ENCODE results near the gene POLR3E.
"Not testable (repeated sequence)": the region's sequence is repeated elsewhere in the genome, so short reads cannot be mapped to it uniquely, and the experiment has no call there.

POLR3E gene

DNA sequence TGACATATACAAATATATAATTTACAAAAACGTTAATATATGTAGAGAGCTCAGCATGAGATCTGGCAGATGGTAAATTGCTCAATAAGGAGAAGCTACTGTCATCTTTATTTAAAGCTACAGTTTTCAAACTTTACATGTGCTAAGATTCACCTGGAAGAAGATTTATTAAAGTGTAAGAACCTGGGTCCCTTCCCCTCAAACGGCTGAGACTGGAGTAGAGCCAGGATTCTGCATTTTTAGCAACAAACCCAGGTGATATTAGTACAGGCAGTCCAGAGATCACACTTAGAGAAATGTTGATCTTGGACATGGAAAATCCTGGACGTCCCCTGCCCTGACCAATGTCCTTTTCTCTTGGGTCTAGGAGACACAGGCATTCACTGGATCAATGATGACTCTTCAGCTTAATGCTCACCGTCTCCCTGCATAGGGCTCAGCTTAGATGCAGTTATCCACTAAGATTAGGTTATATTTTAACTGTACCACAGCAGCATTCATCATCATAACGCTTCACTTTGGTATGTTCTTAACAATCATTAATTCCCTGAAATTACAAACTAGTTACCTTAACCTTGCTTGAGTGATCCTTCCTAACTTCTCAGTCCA is 56.8 kb downstream of the POLR3E start:
- no peak for ATAC-seq
- Mint-ChIP-seq H3K27me3 (no peaks in the 10 kb centered on the region), H3K9me3 (no peaks in the 10 kb centered on the region), H3K4me3 (no peak overlapping the region), H3K4me1 (peaks cover 39% of the 10 kb centered on the region), H3K27ac (peak overlapping the region; percentile 83), H3K36me3 (peaks cover 13% of the 10 kb centered on the region)

DNA sequence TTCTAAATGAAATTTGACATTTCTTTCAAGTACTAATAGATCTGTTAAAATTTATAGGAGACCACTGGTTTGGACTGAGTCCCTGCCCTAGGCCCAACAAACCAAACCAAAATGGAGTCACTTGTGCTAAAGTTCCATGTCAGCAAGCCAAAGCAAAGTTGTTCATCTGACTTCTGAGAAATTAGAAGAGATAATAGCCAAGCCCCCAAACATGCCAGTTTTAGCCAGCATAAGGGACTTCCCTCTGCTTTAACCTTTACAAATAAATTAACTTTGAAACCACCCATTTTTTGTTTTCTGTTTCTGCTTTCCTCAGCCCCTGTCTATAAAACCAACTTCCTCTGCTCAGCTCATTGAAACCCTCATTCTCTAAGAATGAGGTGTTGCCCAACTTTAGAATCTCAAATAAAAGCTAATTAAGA is 58.3 kb downstream of the POLR3E start:
- peaks cover 6% of the 10 kb centered on the region for H3K36me3 Mint-ChIP-seq
- H3K27ac Mint-ChIP-seq, result peak overlapping the region; percentile 26
- peak; percentile 57 for ATAC-seq
- no peaks in the 10 kb centered on the region for H3K9me3 Mint-ChIP-seq
- H3K4me1 Mint-ChIP-seq, result peaks cover 45% of the 10 kb centered on the region
- no peak overlapping the region for H3K4me3 Mint-ChIP-seq
- no peaks in the 10 kb centered on the region for H3K27me3 Mint-ChIP-seq

DNA sequence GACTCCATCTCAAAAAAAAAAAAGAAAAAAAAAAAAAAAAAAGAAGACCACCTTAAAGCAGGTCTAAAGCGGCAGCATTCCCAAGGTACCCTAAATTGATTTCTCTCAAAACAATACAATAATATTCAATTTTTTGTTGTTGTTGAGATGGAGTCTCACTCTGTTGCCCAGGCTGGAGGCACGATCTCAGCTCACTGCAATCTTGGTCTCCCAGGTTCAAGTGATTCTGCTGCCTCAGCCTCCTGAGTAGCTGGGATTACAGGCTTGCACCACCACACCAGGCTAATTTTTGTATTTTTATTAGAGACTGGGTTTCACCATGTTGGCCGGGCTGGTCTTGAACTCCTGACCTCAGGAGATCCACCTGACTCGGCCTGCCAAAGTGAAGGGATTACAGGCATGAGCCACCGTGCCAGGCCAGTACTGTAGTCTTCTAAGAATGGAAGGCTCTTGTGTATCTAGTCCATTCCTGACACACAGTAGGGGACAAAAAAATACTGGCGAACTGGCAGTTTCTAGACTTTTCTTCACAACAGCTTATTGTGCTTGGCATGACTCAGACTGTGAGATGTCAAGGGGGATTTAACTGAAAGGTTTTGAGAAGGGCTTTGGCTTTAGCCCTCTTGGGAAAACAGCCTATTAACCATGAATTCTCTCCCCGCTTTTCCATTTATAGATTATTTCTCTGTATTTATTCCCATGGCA is 59.9 kb downstream of the POLR3E start:
- Mint-ChIP-seq H3K4me3 (no peak overlapping the region), H3K27me3 (no peaks in the 10 kb centered on the region), H3K36me3 (peaks cover 6% of the 10 kb centered on the region), H3K9me3 (no peaks in the 10 kb centered on the region), H3K27ac (peak overlapping the region; percentile 78), H3K4me1 (peaks cover 45% of the 10 kb centered on the region)
- ATAC-seq, result peak; percentile 17

DNA sequence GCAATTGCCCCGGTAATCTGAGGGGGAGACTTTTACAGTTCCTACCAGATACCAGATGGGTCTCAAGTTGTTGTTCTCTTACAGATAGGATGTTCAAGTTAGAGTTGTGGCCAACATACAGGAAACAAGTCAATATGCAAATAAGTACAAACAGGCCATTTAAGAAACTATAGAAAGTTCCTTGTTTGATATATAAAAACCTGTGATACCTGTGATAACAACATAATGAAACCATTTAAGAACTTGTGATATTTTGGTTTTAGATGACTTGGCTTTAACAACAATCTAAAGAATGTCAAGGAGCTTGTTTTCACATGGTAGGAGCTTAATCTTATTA is 60.4 kb downstream of the POLR3E start:
- no peak overlapping the region for H3K4me3 Mint-ChIP-seq
- ATAC-seq, result peak; percentile 80
- H3K4me1 Mint-ChIP-seq, result peaks cover 45% of the 10 kb centered on the region
- H3K9me3 Mint-ChIP-seq, result no peaks in the 10 kb centered on the region
- peaks cover 6% of the 10 kb centered on the region for H3K36me3 Mint-ChIP-seq
- no peaks in the 10 kb centered on the region for H3K27me3 Mint-ChIP-seq
- peak overlapping the region; percentile 78 for H3K27ac Mint-ChIP-seq

DNA sequence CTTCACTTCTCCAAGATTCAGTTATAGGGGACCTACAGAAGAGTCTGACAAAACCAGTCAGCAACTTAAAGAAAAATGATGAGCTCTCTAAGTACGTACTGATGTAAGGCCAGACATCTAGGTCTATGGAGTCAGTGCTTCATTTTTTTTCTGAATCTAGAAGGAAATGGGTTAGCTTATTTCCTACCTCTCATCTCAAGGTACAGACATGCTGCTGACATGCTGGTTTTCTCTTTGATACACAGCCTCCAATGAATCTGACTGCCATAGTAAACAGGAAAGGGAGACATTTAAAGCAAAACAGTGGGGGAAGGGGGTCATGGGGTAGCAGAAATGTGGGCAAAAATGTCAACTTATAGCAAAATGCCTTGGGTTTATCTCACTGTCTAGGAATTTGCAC is 60.8 kb downstream of the POLR3E start:
- Mint-ChIP-seq H3K4me1 (peaks cover 44% of the 10 kb centered on the region), H3K27me3 (no peaks in the 10 kb centered on the region), H3K27ac (peak overlapping the region; percentile 78), H3K9me3 (no peaks in the 10 kb centered on the region), H3K4me3 (no peak overlapping the region), H3K36me3 (peaks cover 6% of the 10 kb centered on the region)
- no peak for ATAC-seq

DNA sequence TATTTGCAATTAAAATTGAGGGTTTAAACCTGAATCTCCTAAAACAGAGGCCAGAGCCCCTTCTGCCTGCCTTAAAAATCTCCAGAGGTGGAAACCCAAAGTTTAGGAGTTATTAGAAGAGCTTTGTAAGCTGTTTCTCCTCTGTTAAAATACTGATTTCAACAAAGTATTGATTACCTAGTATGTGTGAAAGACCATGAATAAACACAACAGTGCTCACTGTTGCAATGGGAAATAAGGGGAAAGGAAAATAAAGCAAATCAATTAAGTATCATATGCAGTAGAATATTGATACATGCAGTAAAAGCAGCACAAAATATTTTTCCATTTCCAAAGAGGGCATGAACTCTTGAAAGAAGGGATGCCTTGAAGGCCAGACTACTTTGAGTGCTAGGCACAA is 62.5 kb downstream of the POLR3E start:
- Mint-ChIP-seq H3K27ac (peak overlapping the region; percentile 33), H3K36me3 (peaks cover 22% of the 10 kb centered on the region), H3K27me3 (no peaks in the 10 kb centered on the region), H3K9me3 (no peaks in the 10 kb centered on the region), H3K4me3 (no peak overlapping the region), H3K4me1 (peaks cover 31% of the 10 kb centered on the region)
- no peak for ATAC-seq

DNA sequence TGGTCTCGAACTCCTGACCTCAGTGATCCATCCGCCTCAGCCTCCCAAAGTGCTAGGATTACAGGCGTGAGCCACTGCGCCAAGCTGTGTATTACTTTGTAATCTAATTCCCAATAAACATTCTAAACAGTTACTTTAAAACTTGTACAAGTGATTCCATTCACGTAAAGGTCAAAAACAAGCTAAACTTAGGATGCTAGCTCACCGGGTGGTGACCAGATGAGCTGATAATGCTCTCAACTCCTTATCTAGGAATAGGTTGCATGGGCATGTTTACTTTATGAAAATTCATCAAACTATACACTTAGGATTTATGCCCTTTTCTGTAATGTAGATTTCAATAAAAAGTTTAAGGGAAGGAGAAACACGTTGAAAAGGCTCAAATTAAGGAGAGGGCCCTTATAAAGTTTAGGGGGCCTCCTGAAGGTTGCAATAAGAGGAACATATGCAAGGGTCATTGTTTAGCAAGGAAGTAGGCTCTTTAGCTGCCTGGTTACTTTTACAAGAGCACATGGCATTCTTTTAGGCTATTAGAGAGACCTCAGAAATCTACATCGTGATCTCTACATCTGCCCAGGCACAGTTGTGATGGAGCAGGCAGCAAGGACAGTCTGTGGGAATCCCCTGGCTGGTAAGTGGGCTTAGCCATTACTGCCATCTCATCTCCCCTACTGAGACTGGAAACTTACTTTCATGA is 63.9 kb downstream of the POLR3E start:
- Mint-ChIP-seq H3K9me3 (no peaks in the 10 kb centered on the region), H3K27ac (no peak overlapping the region), H3K4me1 (peaks cover 20% of the 10 kb centered on the region), H3K4me3 (no peak overlapping the region), H3K36me3 (peaks cover 30% of the 10 kb centered on the region), H3K27me3 (no peaks in the 10 kb centered on the region)
- ATAC-seq, result no peak

DNA sequence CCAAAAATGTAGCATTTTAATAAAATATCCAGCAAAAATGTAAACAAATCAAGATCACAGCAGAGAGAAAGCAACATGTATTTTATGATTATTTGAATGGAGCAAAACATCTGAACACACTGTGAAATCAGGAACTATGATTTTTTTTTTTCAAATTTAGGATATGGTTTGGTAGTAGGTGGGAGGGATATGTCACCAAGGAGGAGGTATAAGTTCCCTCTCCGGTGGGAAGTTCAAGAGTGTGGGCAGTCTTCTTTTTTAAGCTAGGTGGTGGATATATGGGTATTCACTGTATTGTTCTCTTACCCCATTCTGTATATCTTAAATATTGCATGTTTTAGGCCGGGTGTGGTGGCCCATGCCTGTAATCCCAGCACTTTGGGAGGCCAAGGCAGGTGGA is 67.0 kb downstream of the POLR3E start:
- Mint-ChIP-seq H3K36me3 (peaks cover 38% of the 10 kb centered on the region), H3K9me3 (no peaks in the 10 kb centered on the region), H3K27me3 (no peaks in the 10 kb centered on the region), H3K4me1 (peaks cover 17% of the 10 kb centered on the region), H3K27ac (no peak overlapping the region), H3K4me3 (no peak overlapping the region)
- no peak for ATAC-seq

DNA sequence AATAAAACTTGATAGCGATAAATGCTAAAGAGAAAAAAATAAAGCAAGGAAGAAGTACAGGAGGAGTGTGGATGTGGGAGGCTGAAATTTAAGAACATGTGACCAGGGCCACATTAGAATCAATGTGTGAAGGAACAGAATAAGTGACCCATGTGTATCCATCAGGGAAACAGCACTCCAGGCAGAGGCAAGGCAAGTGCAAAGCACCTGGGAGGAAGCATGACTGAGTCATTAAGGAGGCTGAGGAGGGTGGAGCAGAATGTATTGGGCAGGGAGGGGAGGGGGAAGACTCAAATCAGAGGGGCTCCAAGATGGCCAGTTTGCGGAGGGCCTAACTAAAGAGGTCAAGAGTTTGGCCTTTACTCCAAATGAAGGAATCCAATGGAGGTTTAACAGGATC is 69.2 kb downstream of the POLR3E start:
- Mint-ChIP-seq H3K4me3 (no peak overlapping the region), H3K27me3 (no peaks in the 10 kb centered on the region), H3K9me3 (no peaks in the 10 kb centered on the region), H3K27ac (no peak overlapping the region), H3K4me1 (peaks cover 13% of the 10 kb centered on the region), H3K36me3 (peaks cover 34% of the 10 kb centered on the region)
- no peak for ATAC-seq

DNA sequence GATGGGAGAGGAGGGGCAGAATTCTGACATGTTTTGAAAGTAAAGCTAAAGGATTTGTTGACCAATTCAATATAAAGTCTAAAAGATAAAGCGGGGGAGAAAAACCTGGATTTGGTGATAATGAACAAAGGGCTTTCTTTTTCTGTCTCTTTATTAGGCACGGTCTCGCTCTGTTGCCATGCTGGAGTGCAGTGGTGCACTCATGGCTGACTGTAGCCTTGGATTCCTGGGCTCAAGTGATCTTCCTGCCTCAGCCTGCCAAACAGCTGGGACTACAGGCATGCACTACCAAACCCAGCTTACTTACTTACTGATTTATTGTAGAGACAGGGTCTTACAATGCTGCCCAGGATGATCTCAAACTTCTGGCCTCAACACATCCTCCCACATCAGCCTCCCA is 69.7 kb downstream of the POLR3E start:
- H3K36me3 Mint-ChIP-seq, result peaks cover 34% of the 10 kb centered on the region
- H3K27ac Mint-ChIP-seq, result no peak overlapping the region
- H3K9me3 Mint-ChIP-seq, result no peaks in the 10 kb centered on the region
- ATAC-seq, result no peak
- no peak overlapping the region for H3K4me3 Mint-ChIP-seq
- H3K4me1 Mint-ChIP-seq, result peaks cover 13% of the 10 kb centered on the region
- no peaks in the 10 kb centered on the region for H3K27me3 Mint-ChIP-seq

DNA sequence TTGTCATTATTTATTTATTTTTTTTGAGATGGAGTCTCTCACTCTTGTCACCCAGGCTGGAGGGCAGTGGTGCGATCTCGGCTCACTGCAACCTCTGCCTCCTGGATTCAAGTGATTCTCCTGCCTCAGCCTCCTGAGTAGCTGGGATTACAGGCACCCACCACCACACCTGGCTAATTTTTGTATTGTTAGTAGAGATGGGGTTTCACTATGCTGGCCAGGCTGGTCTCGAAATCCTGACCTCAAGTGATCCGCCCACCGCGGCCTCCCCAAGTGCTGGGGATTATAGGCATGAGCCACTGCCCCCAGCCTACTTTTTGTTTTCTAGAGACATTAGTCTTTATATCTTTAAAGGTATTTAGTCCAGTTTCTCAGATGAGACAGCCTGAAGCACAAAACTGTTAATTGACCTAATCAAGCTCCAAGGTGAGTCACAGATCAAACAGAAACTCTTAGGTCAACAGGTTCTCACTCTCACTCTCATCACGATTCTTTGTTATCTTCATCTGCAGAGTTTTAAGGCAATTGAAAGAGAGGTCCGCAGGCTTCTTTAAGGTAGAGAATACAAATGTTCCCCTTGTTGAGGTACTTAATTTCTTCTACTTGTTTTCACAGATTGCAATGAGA is 71.1 kb downstream of the POLR3E start:
- not testable (repeated sequence) for H3K4me3 Mint-ChIP-seq, ATAC-seq, H3K27ac Mint-ChIP-seq, H3K27me3 Mint-ChIP-seq, H3K9me3 Mint-ChIP-seq
- H3K36me3 Mint-ChIP-seq, result peaks cover 32% of the 10 kb centered on the region
- peaks cover 20% of the 10 kb centered on the region for H3K4me1 Mint-ChIP-seq

DNA sequence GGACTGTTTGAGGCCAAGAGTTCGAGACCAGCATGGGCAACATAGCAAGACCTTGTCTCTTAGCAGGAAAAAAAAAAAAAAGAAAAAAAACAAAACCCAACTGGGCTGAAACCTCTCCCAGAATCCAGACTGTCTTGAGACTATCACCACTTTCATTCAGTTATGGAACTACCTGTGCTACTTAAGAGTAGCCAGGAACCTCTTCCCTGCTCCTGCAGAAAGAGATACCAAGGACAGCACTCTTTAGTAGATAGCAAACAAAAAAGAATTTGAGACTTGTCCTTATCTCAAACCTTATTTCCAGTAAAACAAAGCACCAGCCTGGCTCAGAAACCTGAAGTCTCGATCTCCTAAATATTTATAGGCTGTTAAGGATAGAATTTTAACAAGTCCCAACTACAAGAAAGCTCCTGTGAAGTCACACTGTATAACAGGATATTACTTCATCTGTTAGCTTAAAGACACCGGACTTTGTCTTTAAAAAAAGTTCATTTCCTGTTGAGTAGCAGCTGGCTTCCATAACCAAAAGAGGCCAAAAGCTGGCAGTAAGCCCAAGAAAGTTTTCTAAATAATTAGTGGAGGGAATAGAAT is 72.1 kb downstream of the POLR3E start:
- peaks cover 22% of the 10 kb centered on the region for H3K36me3 Mint-ChIP-seq
- no peak for ATAC-seq
- no peaks in the 10 kb centered on the region for H3K27me3 Mint-ChIP-seq
- no peak overlapping the region for H3K4me3 Mint-ChIP-seq
- peaks cover 25% of the 10 kb centered on the region for H3K4me1 Mint-ChIP-seq
- H3K27ac Mint-ChIP-seq, result no peak overlapping the region
- no peaks in the 10 kb centered on the region for H3K9me3 Mint-ChIP-seq

DNA sequence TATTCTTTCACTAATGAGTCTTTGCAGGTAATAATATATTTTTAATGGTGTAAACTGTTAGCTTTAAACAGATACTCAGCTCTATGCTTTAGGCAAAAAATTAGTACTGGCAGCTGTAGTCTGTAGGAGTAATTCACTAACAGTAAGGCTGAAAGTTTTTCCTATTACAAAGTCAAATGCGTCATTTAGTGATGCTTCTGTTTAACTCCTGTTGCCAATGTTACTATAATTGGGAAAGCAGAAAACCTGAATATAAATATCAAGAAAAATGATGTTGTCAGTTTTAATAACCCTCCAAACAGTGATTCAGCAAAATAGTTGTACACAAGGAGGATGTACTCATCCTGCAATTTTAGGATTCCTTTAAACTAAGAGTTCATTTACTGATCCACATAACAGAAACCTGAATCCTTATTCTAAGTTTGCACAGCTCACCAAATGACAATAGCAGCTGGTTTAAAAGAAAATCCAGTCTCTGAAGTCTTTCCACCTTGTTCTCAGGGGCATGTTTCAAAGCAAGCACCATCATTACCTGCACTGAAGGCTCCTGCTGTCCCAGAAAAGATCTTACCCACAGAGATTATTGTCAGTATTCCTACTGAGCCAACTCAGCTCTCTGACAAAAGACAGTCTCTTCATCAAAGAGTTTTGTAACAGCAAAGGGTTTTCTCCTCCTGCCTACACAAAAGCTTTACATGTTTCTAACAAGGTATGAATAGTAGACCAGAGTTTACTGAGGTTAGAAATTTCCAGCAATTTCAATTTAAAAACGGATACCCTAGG is 73.0 kb downstream of the POLR3E start:
- no peak for ATAC-seq
- H3K36me3 Mint-ChIP-seq, result peaks cover 13% of the 10 kb centered on the region

DNA sequence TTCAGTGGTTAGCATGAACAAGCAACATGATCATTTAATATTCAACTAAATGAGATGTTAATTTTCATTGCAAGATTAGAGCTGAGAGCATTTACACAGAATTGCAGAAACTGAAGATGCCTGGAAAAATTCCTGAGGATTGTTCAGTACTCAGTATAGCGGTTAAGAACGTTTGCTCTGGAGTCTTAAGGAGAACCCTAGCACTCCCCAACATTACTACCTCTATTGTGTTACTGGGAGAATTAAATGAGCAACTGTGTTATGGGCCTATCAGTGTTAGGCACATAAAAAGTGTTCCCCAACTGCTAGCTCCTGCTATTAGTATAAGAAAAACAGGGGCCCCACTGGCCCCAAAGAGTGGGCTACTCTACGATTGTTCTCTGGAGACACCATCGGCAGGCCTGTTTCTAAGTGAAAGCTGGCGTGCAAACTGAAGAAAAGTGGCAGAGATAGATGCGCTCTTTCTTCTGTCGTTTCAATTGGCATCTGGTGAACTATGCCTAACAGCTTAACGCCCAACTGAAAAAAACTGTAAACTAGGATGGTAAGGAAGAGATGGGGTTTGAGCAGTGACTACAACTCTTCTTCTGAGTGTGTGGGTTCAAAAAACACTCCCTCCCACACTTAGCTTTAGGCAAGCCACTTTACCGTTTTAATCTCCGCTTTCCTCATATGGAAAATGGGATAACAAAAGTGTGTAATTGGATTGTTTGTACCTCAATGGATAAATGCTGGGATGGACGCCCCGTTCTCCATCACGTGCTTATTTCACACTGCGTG is 75.9 kb downstream of the POLR3E start:
- H3K4me1 Mint-ChIP-seq, result peaks cover 22% of the 10 kb centered on the region
- peak overlapping the region; percentile 72 for H3K27ac Mint-ChIP-seq
- no peaks in the 10 kb centered on the region for H3K36me3 Mint-ChIP-seq
- H3K27me3 Mint-ChIP-seq, result peaks cover 7% of the 10 kb centered on the region
- no peaks in the 10 kb centered on the region for H3K9me3 Mint-ChIP-seq
- H3K4me3 Mint-ChIP-seq, result peak overlapping the region; percentile 96
- ATAC-seq, result no peak

More for the DNA sequence above, 73.0 kb downstream of the POLR3E start:
- Mint-ChIP-seq H3K9me3 (no peaks in the 10 kb centered on the region), H3K4me3 (no peak overlapping the region), H3K27ac (no peak overlapping the region), H3K27me3 (peaks cover 2% of the 10 kb centered on the region), H3K4me1 (peaks cover 30% of the 10 kb centered on the region)
